CD14-positive monocyte (primary cell): ENCODE data around the gene SMYD3. TPM values are rescaled to one million over a fixed set of nuclear protein-coding genes. Genes with fewer than 3 reads are reported as not detected.

ENCODE experiments used
- DNase-seq, 3 donors: peaks; one replicate each; pipeline ENCODE4 v3.0.0-alpha.2; 2011 to 2022
- H2AFZ ChIP-seq: 2 replicates; pipeline ENCODE4 v1.6.0; 2012; ENCODE audit warnings: mild to moderate bottlenecking, low read depth, low read length, inconsistent platforms; ENCODE audit not compliant: insufficient read depth, poor library complexity, severe bottlenecking
- H3K27ac ChIP-seq, 2 donors: 1 replicate in 1 of 2; 2 replicates in 1 of 2; pipeline ENCODE4 v1.5.1; 2012 to 2013; ENCODE audit warnings: low read length in 2 of 2, control low read depth in 1 of 2, inconsistent platforms in 1 of 2, low read depth in 1 of 2, mild to moderate bottlenecking in 1 of 2
- H3K27me3 ChIP-seq, 2 donors: one replicate each; pipeline versions ENCODE4 v1.6.0 to v1.6.1; 2011 to 2013; ENCODE audit warnings: low read length in 2 of 2; ENCODE audit not compliant: control insufficient read depth in 2 of 2, insufficient read depth in 2 of 2
- H3K36me3 ChIP-seq, 2 donors: replicated peaks in 1 of 2; 1 replicate in 1 of 2; 2 replicates in 1 of 2; pipeline versions ENCODE4 v1.5.1 to v1.6.1; 2012 to 2013; ENCODE audit warnings: low read length in 2 of 2, control low read depth in 1 of 2, inconsistent platforms in 1 of 2, mild to moderate bottlenecking in 1 of 2; ENCODE audit not compliant: insufficient read depth in 2 of 2, control insufficient read depth in 1 of 2
- H3K4me1 ChIP-seq, 2 donors: 1 replicate in 1 of 2; 2 replicates in 1 of 2; pipeline versions ENCODE4 v1.5.1 to v1.6.1; 2012 to 2013; ENCODE audit warnings: low read length in 2 of 2, control low read depth in 1 of 2, inconsistent platforms in 1 of 2, mild to moderate bottlenecking in 1 of 2, moderate library complexity in 1 of 2; ENCODE audit not compliant: insufficient read depth in 2 of 2, control insufficient read depth in 1 of 2
- H3K4me2 ChIP-seq: replicated peaks from 2 replicates; pipeline ENCODE3; 2012; ENCODE audit warnings: low read length, moderate library complexity, mild to moderate bottlenecking; ENCODE audit not compliant: poor library complexity, severe bottlenecking; ENCODE audit errors: extremely low read depth
- H3K4me3 ChIP-seq, 3 experiments: fragments of 200-600 bp in 1 of 3; sonication (generic) in 1 of 3; replicated peaks in 1 of 3; 1 replicate in 2 of 3; 2 replicates in 1 of 3; pipeline ENCODE4 v1.5.1; 2011 to 2013; ENCODE audit warnings: low read length in 3 of 3, mild to moderate bottlenecking in 3 of 3, control low read depth in 2 of 3, low read depth in 2 of 3, inconsistent platforms in 1 of 3, moderate library complexity in 1 of 3
- H3K79me2 ChIP-seq: 2 replicates; pipeline ENCODE4 v1.6.0; 2012; ENCODE audit warnings: mild to moderate bottlenecking, control low read depth, inconsistent platforms, low read length, moderate library complexity; ENCODE audit not compliant: insufficient read depth
- H3K9ac ChIP-seq: 2 replicates; pipeline ENCODE4 v1.6.0; 2017; ENCODE audit warnings: low read length, mild to moderate bottlenecking; ENCODE audit not compliant: insufficient read depth, poor library complexity, severe bottlenecking
- H3K9me3 ChIP-seq, 2 donors: replicated peaks in 1 of 2; 1 replicate in 1 of 2; 2 replicates in 1 of 2; pipeline versions ENCODE4 v1.5.1 to v1.6.1; 2012 to 2013; ENCODE audit warnings: low read length in 2 of 2, control low read depth in 1 of 2; ENCODE audit not compliant: control insufficient read depth in 1 of 2, insufficient read depth in 1 of 2
- H4K20me1 ChIP-seq: 2 replicates; pipeline ENCODE4 v1.6.0; 2012; ENCODE audit warnings: mild to moderate bottlenecking, low read length, control low read depth, moderate library complexity; ENCODE audit not compliant: insufficient read depth
- H3K27ac Mint-ChIP-seq, 7 donors: one replicate each; pipeline ENCODE4 v1.8.0; 2020; ENCODE audit warnings: mild to moderate bottlenecking in 7 of 7, mixed read lengths in 7 of 7, moderate library complexity in 6 of 7, inconsistent platforms in 2 of 7
- H3K27me3 Mint-ChIP-seq, 3 donors: one replicate each; pipeline ENCODE4 v1.8.0; 2021 to 2022; ENCODE audit warnings: low read depth in 3 of 3, mild to moderate bottlenecking in 3 of 3, mixed read lengths in 3 of 3, moderate library complexity in 3 of 3, inconsistent platforms in 1 of 3
- H3K36me3 Mint-ChIP-seq, 2 donors: one replicate each; pipeline ENCODE4 v1.8.0; 2020; ENCODE audit warnings: mixed read lengths in 2 of 2, inconsistent platforms in 1 of 2, mild to moderate bottlenecking in 1 of 2
- H3K4me1 Mint-ChIP-seq: one replicate; pipeline ENCODE4 v1.8.0; 2020; ENCODE audit warnings: mild to moderate bottlenecking, mixed read lengths
- H3K4me3 Mint-ChIP-seq, 2 donors: one replicate each; pipeline ENCODE4 v1.8.0; 2020; ENCODE audit warnings: mild to moderate bottlenecking in 2 of 2, mixed read lengths in 2 of 2, moderate library complexity in 1 of 2
- H3K9me3 Mint-ChIP-seq, 7 donors: one replicate each; pipeline ENCODE4 v1.8.0; 2020 to 2022; ENCODE audit warnings: mixed read lengths in 7 of 7, mild to moderate bottlenecking in 6 of 7, moderate library complexity in 6 of 7, inconsistent platforms in 2 of 7
- CTCF ChIP-seq: fragments of 200-600 bp; IDR thresholded peaks from one replicate; pipeline ENCODE4 v1.8.0; 2022; ENCODE audit warnings: antibody characterized with exemption, mild to moderate bottlenecking
- WGBS: methylation state at CpG from one replicate; pipeline ENCODE4 v1.1.5; 2013; ENCODE audit warnings: missing lambda C conversion rate; ENCODE audit not compliant: insufficient coverage; 5-methylcytosine and 5-hydroxymethylcytosine counted together
- intact Hi-C, 2 donors: fragments of 100-400 bp; cut with micrococcal nuclease; formaldehyde crosslinking; loops; one replicate each; pipeline versions ENCODE4 v1.15.0 to v1.15.1; 2023
- polyA plus RNA-seq, 3 donors: library from polyadenylated mRNA; depleted of rRNA in 1 of 3; unstranded in 2 of 3; stranded (reverse) in 1 of 3; fragments of 300-500 nt in 2 of 3; fragments of >200 nt in 1 of 3; fragmentation: Illumina TruSeq in 2 of 3; gene quantifications; 1 replicate in 2 of 3; 2 replicates in 1 of 3; pipeline ENCODE4 v1.2.3, GENCODE V29; 2012 to 2021

Gene SMYD3
- polyA plus RNA-seq, 3 donors, result 2.7 to 8.4 (median 4.0) TPM

- Histone ChIP-seq H3K36me3 (no peaks in the 10 kb centered on the region), H3K4me2 (no peak overlapping the region)
- H3K4me3 Mint-ChIP-seq, result no peak overlapping the region
Measured at GRCh38 chr1:246513619-246514343, 6.7 kb upstream of the SMYD3 start.

DNA sequence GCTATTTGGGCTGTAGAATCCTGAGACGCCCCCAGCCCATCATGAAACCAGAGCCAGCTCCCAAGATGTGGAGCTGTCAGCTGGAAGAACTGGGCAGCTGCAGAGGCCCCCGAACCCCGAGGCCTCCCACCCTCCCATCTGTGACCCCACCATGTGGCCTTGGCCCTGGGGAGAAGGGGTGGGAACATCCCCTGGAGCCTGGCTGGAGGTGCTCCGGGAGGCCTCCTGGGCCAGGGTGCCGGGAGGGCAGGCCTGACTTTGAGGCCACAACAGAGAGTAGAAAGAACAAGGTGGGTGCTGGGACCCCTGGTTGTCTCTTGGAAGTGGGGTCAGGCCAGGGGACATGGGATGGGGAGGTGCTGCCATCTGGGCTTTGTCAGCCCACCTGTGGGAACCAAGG lies 6.0 kb upstream of the SMYD3 start:
- 100% methylated on average over 3 of the region's 5 CpGs for WGBS
- no peak for TF ChIP-seq CTCF

More at GRCh38 chr1:246513619-246514343, 6.7 kb upstream of the SMYD3 start:
- Mint-ChIP-seq H3K36me3 (no peaks in the 10 kb centered on the region), H3K9me3 (peaks cover 44 to 65% (median 62%) of the 10 kb centered on the region in 7 donors), H3K4me1 (no peaks in the 10 kb centered on the region), H3K27me3 (peaks cover 1 to 3% (median 2%) of the 10 kb centered on the region in 3 donors), H3K27ac (no peak overlapping the region)
- no peak for TF ChIP-seq CTCF
- Histone ChIP-seq H3K9ac (no peak overlapping the region), H4K20me1 (no peaks in the 10 kb centered on the region), H3K9me3 (peaks cover 60 to 69% of the 10 kb centered on the region in 2 donors), H3K4me3 (no peak overlapping the region), H2AFZ (no peak overlapping the region), H3K4me1 (no peaks in the 10 kb centered on the region), H3K27ac (no peak overlapping the region), H3K27me3 (no peaks in the 10 kb centered on the region), H3K79me2 (no peaks in the 10 kb centered on the region)
- DNase-seq, result no peak
- WGBS, result 96% methylated on average over 6 of the region's 7 CpGs
- intact Hi-C loops, result no loop called here

More for the DNA sequence above, 6.0 kb upstream of the SMYD3 start:
- peaks cover 56 to 62% of the 10 kb centered on the region in 2 donors for H3K9me3 ChIP-seq
- no peak overlapping the region for H3K27ac Mint-ChIP-seq
- H3K4me1 ChIP-seq, result no peaks in the 10 kb centered on the region
- no peaks in the 10 kb centered on the region for H3K79me2 ChIP-seq
- H3K9ac ChIP-seq, result no peak overlapping the region
- no peak overlapping the region for H3K4me3 Mint-ChIP-seq
- no peak overlapping the region for H3K27ac ChIP-seq
- no peaks in the 10 kb centered on the region for H3K27me3 ChIP-seq
- H2AFZ ChIP-seq, result no peak overlapping the region
- no peaks in the 10 kb centered on the region for H4K20me1 ChIP-seq
- intact Hi-C loops, result no loop called here
- no peaks in the 10 kb centered on the region for H3K36me3 ChIP-seq
- H3K4me3 ChIP-seq, result no peak overlapping the region
- H3K27me3 Mint-ChIP-seq, result peaks cover 2 to 3% (median 3%) of the 10 kb centered on the region in 3 donors
- no peaks in the 10 kb centered on the region for H3K4me1 Mint-ChIP-seq
- no peak overlapping the region for H3K4me2 ChIP-seq
- no peaks in the 10 kb centered on the region for H3K36me3 Mint-ChIP-seq
- peaks cover 37 to 57% (median 55%) of the 10 kb centered on the region in 7 donors for H3K9me3 Mint-ChIP-seq
- DNase-seq, result no peak
